Activated gamma-delta T cell treated with anti-CD3 and anti-CD28 coated beads, Interleukin-2, amount 50 U/mL, for 16 hours (primary cell): ENCODE data around the gene KAZALD1.

Experiments used
- DNase-seq: peaks from one replicate; pipeline ENCODE4 v3.0.0-alpha.2; 2020; ENCODE audit warnings: low read depth

KAZALD1 gene, protein sequence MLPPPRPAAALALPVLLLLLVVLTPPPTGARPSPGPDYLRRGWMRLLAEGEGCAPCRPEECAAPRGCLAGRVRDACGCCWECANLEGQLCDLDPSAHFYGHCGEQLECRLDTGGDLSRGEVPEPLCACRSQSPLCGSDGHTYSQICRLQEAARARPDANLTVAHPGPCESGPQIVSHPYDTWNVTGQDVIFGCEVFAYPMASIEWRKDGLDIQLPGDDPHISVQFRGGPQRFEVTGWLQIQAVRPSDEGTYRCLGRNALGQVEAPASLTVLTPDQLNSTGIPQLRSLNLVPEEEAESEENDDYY

GRCh38 chr10:101061624-101062231, at the start of gene KAZALD1:
Gene KAZALD1, plus strand, starts transcription at chr10:101061989. Its CDS starts 604 bp downstream, at chr10:101062593.
- no peak for DNase-seq

DNA sequence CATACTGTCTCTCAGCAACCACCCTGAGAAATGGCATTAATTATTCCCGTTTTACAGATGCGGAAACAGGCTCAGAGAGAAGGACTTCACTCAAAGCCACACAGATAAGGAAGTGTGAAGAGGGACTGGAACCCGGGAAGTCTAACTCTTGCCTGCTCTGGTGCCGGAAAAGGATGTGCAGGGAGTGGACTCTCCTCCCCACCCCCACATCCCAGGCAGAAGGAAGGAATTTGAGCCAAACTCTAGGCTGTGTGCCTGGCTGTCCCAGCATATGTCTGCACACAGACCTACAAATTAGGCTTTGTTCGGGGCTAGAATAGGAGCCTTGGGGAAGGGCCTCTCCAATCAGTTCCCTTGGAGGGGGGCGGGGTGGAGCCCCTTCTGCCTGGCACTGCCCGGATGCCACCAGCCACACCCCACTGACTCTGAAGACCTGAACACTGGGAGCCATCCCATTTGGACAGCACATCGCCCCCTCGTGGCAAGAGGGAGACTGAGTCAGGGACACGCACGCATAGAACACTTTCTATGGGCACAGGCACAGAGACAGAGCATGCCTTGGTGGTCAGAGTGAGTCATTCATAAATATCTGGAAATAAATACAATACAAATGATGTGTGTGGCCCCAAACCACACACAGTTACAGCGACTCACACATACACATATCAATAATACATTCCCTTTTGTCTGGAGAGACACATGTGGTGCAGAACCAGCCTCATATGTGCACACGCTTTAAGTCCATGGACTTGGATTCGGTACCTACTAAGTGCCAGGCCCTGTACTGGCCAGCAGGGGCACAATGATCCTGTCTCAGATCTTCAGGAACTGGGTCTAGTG, 49.0 kb upstream of the KAZALD1 start:
- peak; percentile 64 for DNase-seq

GRCh38 chr10:101013365-101013825, 48.4 kb upstream of the KAZALD1 start:
- no peak for DNase-seq

DNA sequence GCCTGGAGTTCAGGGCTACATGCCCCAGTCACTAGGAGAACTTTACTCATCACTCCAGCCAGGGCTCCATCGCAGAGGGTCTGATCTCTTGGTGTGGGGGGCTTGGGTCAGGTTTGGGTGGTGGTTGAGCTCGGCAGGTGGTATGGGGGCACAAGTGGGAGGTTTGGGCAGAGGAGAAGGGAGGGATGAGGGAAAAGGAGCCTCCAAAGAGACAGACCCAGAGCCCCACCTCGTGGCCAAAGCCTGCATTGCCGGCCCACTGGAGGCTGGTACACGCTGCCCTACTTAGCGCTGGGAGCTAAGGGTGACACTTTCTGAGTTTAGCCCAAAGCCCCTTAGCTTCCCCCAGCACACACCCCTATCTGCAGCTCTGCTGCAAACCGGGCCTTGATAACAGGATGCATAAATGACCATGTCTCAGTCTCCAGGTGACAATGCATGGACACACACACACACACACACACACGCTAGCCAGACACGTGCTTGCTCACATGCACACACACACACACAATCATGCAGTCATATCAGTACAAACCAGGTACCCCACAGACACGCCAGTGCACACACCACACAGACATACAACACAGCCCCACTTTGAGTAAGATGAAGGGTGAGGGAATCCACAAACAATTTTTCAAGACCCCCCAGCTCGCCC, 47.4 kb upstream of the KAZALD1 start:
- DNase-seq, result peak; percentile 57

DNA sequence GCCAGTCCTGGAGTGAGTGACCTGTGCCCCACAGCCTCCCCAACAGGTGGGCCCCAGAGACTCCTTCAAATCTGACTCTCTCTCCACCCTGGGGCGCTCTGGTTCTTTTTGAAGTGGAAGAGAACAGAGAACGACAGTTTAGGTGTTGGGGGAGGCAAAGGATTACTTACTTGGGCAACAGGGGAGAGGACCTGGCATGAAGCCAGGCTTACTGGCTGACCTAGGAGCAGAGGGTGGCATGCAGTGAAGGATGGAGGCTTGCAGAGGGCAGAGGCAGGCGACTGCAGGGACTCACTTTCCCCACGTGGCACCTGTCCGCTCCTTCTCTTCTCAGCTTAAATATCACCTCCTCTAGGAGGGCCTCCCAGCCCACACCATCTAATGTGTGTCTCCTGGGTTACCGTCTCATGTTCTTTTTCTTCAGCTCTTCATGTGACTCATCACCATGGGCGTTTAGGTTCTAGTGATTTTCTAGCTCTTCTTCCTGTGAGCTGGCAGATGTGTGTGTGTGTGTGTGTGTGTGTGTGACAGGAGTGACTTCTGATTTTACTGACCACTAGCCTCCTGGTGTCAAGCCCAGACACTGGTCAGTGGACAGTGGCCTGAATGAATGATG, 46.7 kb upstream of the KAZALD1 start:
- DNase-seq, result no peak

DNA sequence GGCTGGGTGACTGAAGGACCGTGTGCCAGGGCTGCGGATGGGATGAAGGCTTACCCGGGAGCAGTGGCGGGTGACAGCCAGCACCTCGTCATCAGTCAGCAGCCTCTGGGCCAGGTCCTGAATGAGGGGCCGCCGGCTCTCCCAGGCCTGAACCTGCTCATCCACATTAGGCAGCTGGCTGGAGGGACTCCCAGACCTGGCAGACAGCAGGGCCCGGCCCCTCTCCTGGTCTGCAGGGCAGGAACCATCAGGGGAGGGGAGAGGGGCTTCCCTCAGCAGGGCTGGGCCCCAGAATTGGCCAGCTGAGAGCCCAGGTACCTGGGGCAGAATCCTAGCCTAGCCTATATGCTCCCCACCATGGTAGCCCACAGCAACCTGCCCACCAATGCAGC, 46.2 kb upstream of the KAZALD1 start:
- no peak for DNase-seq

GRCh38 chr10:101016814-101017213, 45.0 kb upstream of the KAZALD1 start:
- no peak for DNase-seq

DNA sequence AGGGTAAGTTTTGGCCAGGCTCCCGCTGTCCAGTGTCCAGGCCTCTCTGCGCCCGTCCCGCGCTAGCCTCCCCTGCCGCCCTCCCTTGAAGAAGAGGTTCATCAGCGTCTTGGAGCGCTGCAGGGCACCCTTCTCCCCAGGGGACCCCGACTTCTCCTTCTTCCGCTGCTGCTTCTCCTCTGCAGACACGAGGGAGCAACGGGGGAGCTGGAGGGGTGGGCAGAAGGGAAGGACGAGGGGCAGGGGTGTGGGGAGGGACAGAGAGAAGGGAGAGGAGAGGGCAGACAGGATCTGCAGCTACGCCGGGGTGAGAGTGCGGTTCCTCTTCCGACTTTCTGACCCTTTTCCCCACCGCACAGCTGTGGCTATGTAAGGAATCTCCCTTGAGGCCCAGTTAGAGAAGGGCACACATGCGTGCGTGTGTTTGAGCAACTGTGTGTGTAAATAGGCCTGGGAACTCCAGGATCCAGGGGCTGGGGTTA, 43.6 kb upstream of the KAZALD1 start:
- DNase-seq, result no peak

DNA sequence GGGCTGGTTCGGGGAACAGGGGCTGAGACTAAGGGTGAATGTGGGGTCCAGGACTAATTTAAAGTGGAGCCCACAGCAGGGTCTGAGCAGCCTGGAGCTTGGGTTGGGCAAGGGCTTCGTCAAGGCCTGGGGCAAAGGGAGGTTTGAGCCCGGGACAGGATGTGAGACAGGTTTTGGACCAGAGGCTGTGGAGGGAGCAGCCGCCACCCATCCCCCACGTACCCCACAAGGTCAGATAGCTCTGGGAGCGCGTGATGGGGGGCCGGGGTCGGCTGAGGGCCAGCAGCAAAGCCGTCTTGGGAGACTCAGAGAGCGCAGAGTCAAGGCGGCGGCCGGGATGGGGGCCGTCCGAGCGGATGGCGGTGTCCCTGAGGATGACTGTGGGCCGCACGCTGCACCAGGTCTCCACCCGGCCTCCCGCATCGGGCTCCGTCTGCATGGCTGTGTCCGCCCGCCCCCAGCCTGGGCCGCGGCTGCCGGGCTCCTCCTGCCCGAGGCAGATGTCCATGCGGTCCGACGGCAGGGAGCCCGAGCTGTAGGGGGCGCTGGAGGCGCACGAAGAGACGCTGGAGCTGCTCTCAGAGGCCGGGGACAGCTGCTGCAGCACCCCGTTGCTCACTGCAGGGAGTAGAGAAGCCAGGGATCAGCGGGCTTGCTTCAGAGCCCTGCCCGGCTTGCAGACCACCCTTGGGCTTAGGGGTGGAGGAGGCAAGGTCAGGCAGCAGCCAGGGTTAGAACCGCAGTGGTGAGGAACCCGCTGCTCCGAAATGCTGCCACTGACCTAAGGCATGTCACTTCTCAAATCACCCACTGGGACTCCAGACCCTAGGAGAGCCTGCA, 43.0 kb upstream of the KAZALD1 start:
- DNase-seq, result peak; percentile 47

DNA sequence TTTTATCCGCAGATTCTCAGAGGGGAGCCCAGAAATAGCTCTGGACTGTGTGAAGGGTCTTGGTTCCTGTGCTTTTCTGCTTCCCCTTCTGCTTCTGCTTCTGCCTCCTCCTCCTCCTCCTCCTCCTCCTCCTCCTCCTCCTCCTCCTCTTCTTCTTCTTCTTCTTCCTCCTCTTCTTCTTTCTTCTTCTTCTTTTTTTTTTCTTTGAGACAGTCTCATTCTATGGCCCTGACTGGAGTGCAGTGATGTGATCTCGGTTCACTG, 42.4 kb upstream of the KAZALD1 start:
- no peak for DNase-seq

GRCh38 chr10:101020427-101021075, 41.2 kb upstream of the KAZALD1 start:
- DNase-seq, result no peak

DNA sequence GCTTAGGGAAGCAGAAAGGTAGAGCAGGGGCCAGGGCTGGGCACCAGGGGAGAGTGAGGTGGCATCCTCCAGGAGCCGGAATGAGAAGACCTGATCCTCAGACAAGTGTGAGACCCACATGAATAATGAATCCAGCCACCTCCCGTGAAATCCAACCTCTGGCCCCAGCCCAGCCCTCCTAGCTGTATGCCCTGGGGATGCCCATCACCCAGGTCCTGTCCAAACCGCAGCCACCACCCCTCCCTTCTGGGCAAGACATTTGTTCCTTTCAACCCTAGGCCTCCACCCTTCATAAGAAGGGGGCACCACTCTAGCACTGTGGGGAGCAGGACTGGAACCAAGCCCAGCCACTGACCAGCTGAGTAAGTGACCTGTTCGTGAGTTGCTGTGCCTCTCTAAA, 40.5 kb upstream of the KAZALD1 start:
- DNase-seq, result no peak

GRCh38 chr10:101021692-101022251, 40.0 kb upstream of the KAZALD1 start:
- no peak for DNase-seq

DNA sequence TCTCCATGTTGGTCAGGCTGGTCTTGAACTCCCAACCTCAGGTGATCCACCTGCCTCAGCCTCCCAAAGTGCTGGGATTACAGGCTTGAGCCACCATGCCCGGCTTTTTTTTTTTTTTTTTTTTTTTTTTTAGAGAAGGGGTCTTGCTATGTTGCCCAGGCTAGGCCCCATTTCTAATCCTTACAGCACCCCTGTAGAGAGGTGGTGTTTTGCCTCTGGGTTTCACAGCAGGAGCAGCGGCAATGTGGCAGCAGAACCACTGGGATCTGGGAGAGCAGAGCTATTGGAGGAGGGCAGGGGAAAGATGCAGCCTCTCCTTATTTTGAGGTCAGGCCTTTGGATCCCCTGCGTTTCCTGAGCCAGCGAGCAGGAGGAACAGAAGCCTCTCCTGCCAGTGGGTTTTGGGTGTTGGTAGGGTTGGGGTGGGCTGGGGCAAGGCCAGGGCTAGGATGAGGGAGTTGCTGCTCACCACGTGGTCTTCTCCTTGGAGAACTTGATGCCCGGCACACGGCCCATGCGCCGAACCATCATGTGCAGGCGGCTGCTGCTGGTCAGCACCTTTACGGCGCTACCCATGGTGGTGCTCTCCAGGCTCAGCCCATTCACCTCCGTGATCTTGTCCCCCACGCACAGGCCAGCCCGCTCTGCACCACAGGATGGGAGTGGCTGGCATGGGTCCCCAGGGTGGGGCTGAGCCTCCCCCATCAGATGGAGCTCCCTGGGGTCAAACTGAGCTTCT, 38.7 kb upstream of the KAZALD1 start:
- no peak for DNase-seq

GRCh38 chr10:101027106-101027720, 34.6 kb upstream of the KAZALD1 start:
- DNase-seq, result no peak

DNA sequence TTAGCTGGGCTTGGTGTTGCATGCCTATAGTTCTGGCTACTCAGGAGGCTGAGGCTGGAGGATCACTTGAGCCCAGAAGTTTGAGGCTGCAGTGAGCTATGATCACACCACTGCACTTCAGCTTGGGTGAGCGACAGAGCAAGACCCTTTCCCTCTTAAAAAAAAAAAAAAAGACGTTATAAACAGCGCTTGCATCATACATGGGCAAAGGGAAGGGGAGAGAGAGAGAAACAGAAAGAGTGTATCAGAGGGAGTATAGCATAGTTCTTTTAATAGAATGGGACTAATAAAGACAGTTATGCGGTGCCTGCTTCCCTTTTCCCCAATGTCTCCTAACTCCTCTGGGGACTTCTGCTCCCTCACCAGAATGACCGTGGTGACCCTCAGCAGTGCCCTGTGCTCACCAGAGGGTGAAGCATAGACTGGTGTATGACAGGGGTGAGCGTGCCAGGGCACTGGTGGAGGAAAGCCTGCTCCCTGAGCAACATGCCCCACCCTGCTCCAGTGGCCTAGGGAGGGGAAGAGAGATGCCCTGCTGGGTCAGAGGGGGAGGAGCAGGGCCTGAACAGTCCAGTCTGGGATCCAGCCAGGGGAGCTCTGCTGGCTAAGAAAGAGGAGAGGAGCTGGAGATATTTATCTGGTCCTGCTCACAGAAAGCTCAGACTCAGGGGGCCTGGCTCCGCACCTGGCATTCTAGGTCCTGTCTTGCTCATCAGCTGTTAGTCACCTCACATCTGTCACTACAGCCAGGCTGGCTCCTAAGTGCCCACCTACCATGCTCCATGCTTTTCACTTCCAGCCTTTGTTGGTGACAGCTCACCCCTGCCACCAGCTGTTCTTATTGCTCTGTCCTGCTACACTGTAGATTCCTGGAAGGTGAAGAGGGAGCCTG, 33.1 kb upstream of the KAZALD1 start:
- no peak for DNase-seq

- DNase-seq, result no peak
These were observed 32.1 kb upstream of the KAZALD1 start for GRCh38 chr10:101029520-101030295.
